ENCODE results near the gene GAB2.

GAB2 gene

GRCh38 chr11:78355309-78355705 lies 62.3 kb downstream of the GAB2 start:
- no peak for TF ChIP-seq GATA1 (IDR thresholded peaks at IDR 0.05; ENCODE audit: low read depth, low read length)
- no peak for TF ChIP-seq POLR2A (IDR thresholded peaks at IDR 0.05; ENCODE audit: low read length)
- DNase-seq: peak in 1 of 2 experiments; percentile 11

- TF ChIP-seq POLR2A (IDR thresholded peaks at IDR 0.05; ENCODE audit: low read length) (no peak), GATA1 (IDR thresholded peaks at IDR 0.05; ENCODE audit: low read depth, low read length) (no peak)
- peak; percentile 6 to 44 for DNase-seq
These were observed 63.0 kb downstream of the GAB2 start for GRCh38 chr11:78354408-78355308.

- DNase-seq: peak in 1 of 2 experiments; percentile 26
These were observed 65.4 kb downstream of the GAB2 start for GRCh38 chr11:78351979-78352841.

GRCh38 chr11:78351193-78351592 lies 66.4 kb downstream of the GAB2 start:
- TF ChIP-seq GATA1 (IDR thresholded peaks at IDR 0.05; ENCODE audit: low read depth, low read length): no peak
- TF ChIP-seq POLR2A (IDR thresholded peaks at IDR 0.05; ENCODE audit: low read length): no peak
- DNase-seq: no peak

More at GRCh38 chr11:78351979-78352841, 65.4 kb downstream of the GAB2 start:
- TF ChIP-seq GATA1 (IDR thresholded peaks at IDR 0.05; ENCODE audit: low read depth, low read length) (no peak), POLR2A (IDR thresholded peaks at IDR 0.05; ENCODE audit: low read length) (no peak)

- DNase-seq: peak; percentile 7 to 8
- TF ChIP-seq POLR2A (IDR thresholded peaks at IDR 0.05; ENCODE audit: low read length) (no peak), GATA1 (IDR thresholded peaks at IDR 0.05; ENCODE audit: low read depth, low read length) (no peak)
These were observed 66.9 kb downstream of the GAB2 start for GRCh38 chr11:78350646-78351165.

GRCh38 chr11:78350091-78350645 lies 67.5 kb downstream of the GAB2 start:
- TF ChIP-seq POLR2A (IDR thresholded peaks at IDR 0.05; ENCODE audit: low read length): no peak
- no peak for TF ChIP-seq GATA1 (IDR thresholded peaks at IDR 0.05; ENCODE audit: low read depth, low read length)
- DNase-seq: no peak

GRCh38 chr11:78349624-78350023 lies 68.0 kb downstream of the GAB2 start:
- TF ChIP-seq POLR2A (IDR thresholded peaks at IDR 0.05; ENCODE audit: low read length) (no peak), GATA1 (IDR thresholded peaks at IDR 0.05; ENCODE audit: low read depth, low read length) (no peak)
- no peak for DNase-seq

- DNase-seq: no peak
- TF ChIP-seq POLR2A (IDR thresholded peaks at IDR 0.05; ENCODE audit: low read length) (no peak), GATA1 (IDR thresholded peaks at IDR 0.05; ENCODE audit: low read depth, low read length) (no peak)
These were observed 68.5 kb downstream of the GAB2 start for GRCh38 chr11:78349114-78349513.

- no peak for DNase-seq
- TF ChIP-seq POLR2A (IDR thresholded peaks at IDR 0.05; ENCODE audit: low read length): no peak
- no peak for TF ChIP-seq GATA1 (IDR thresholded peaks at IDR 0.05; ENCODE audit: low read depth, low read length)
These were observed 69.7 kb downstream of the GAB2 start for GRCh38 chr11:78347956-78348355.

- DNase-seq: no peak
- no peak for TF ChIP-seq GATA1 (IDR thresholded peaks at IDR 0.05; ENCODE audit: low read depth, low read length)
- no peak for TF ChIP-seq POLR2A (IDR thresholded peaks at IDR 0.05; ENCODE audit: low read length)
These were observed 70.8 kb downstream of the GAB2 start for GRCh38 chr11:78346799-78347198.

GRCh38 chr11:78345450-78345849 lies 72.2 kb downstream of the GAB2 start:
- TF ChIP-seq GATA1 (IDR thresholded peaks at IDR 0.05; ENCODE audit: low read depth, low read length): no peak
- no peak for DNase-seq

GRCh38 chr11:78344676-78345075 lies 72.9 kb downstream of the GAB2 start:
- DNase-seq: no peak
- TF ChIP-seq GATA1 (IDR thresholded peaks at IDR 0.05; ENCODE audit: low read depth, low read length) (no peak), POLR2A (IDR thresholded peaks at IDR 0.05; ENCODE audit: low read length) (no peak)

- TF ChIP-seq POLR2A (IDR thresholded peaks at IDR 0.05; ENCODE audit: low read length): no peak
- no peak for DNase-seq
These were observed 73.5 kb downstream of the GAB2 start for GRCh38 chr11:78344094-78344493.

GRCh38 chr11:78343303-78343702 lies 74.3 kb downstream of the GAB2 start:
- DNase-seq: no peak
- no peak for TF ChIP-seq GATA1 (IDR thresholded peaks at IDR 0.05; ENCODE audit: low read depth, low read length)
- no peak for TF ChIP-seq POLR2A (IDR thresholded peaks at IDR 0.05; ENCODE audit: low read length)

Data from erythroblast (primary cell).